NCI-H187 treated with DMSO at 0.1 percent for 48 hours (cell line): Measurements from ENCODE around the gene LSM14B.
"Not testable (repeated sequence)": the region's sequence is repeated elsewhere in the genome, so short reads cannot be mapped to it uniquely, and the experiment has no call there.

Experiments used
- DNase-seq: peaks from one replicate; lab custom pipeline; 2025; lab: John Stamatoyannopoulos, UW

The LSM14B gene

DNA sequence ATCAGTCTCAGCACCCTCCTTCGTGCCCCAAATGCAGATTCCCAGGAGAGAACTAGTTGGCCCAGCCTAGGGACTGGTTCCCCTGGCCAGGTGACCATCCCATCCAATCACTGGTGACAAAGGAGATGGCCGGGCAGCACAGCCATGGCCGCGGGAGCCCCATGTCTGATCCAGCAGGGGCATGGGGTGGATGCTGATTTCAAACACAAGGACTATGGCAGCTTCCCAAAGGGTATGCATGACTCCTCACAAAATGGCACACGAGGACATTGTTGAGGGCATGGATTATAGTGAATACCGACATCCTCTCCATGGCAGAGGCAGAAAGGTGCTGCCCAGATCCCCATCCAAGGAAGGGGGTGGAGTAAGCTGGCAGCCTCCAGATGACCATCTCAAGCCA is 9.9 kb upstream of the LSM14B start:
- DNase-seq: no peak

DNA sequence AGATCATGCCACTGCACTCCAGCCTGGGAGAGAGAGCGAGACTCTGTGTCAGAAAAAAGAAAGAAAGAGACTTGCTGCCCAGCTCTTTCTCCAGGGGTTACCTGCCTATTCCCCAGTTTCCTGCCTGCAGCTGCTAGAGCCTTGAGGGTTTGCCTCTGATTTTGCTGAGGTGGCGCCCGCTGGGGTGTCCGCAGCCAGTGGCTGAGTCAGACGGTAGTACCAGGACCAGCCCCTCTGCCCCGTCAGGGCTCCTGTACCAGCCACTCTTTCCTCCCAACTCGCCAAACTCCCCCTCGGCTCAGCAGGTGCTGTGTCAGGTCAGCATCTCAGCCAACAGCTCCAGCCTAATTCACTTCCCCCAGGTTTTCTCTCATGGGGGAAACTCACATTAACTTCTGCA is 7.4 kb upstream of the LSM14B start:
- no peak for DNase-seq

DNA sequence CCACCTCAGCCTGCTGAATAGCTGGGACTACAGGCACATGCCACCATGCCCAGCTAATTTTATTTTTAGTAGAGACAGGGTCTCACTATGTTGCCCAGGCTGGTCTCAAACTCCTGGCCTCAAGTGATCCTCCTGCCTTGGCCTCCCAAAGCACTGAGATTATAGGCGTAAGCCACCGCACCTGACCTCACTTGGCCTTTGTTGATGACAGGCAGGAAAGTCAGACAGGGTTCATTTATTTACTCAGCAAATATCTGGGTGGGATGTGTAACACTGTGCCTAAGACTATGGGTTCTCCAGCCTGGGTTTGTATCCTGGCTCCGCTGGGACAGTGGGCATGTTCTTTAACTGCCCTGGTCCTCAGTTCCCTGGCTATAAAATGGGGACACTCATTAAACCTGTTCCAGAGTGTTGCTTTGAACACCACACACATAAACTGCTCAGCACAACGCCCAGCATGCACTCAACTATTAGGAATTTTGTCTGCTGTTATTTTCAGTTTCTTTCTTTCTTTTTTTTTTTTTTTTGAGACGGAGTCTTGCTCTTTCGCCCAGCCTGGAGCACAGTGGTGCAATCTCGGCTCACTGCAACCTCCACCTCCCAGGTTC is 6.4 kb upstream of the LSM14B start:
- not testable (repeated sequence) for DNase-seq

DNA sequence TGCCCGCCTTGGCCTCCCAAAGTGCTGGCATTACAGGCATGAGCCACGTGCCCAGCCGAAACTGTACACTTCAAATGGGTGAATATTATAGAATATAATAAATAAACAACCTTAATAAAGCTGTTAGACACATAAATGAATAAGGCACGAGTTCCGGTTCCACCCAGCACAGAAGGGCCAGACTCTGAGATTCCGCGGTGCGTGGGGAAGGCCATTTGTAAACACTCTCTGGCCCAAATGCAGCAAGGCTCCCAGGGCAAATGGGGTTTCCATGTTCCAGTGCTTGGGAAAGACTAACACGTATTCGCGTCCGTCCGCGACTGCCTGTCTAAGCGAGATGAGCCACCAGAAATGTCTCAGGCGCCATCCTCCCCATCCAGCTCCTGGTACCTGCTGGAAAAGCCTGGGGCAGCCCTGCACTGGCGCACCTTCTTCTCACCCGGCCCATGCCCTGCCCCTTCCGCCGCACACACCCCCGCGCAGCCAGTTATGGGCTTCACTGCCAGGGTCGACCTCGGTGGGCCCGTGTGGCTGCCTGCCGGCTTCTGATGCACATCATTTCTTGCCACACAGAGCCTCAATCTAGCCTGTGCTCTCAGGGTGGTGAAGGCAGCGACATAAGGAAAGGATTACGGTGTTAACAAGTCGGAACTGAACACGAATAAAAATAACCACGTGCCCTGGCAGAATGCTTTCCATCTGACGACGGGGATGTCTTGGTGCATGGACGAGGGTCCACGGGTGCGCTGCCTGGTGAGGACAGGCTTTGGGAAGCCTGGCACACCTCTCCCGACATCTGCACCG is 5.5 kb upstream of the LSM14B start:
- DNase-seq: no peak

DNA sequence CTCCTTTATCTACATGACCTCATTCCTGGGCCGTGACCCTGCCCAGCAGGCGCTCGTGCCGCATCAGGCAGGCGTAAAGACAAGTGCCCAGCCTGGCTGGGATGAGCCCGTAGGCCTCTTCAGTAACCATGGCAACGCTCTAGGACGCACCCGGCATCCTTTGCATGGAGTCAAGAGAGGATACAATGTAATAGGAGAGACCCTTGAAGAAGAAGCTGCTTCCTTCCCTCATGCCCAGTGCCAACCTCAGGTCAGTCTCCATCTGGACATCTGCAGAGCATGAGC is 5.0 kb upstream of the LSM14B start:
- DNase-seq: peak; percentile 51

DNA sequence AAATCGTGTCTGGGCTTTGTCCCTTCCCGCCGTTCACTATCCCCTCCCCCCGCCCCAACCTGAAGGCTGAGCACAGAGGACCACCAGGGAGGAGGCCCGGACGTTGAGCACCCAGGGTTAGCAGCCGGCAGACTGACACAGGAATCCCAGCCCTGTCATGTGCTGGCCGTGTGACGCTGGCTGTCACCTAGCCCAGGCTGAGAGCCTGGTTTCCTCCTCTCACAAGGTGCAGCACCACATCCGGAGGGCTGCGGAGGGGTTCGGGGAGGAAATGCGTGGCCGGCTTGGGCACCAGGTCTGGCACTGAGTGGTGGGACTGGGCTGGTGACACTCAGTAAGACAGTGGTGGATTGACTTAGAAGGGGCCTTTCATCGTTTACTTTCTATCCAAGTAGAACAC is 4.6 kb upstream of the LSM14B start:
- DNase-seq: no peak

DNA sequence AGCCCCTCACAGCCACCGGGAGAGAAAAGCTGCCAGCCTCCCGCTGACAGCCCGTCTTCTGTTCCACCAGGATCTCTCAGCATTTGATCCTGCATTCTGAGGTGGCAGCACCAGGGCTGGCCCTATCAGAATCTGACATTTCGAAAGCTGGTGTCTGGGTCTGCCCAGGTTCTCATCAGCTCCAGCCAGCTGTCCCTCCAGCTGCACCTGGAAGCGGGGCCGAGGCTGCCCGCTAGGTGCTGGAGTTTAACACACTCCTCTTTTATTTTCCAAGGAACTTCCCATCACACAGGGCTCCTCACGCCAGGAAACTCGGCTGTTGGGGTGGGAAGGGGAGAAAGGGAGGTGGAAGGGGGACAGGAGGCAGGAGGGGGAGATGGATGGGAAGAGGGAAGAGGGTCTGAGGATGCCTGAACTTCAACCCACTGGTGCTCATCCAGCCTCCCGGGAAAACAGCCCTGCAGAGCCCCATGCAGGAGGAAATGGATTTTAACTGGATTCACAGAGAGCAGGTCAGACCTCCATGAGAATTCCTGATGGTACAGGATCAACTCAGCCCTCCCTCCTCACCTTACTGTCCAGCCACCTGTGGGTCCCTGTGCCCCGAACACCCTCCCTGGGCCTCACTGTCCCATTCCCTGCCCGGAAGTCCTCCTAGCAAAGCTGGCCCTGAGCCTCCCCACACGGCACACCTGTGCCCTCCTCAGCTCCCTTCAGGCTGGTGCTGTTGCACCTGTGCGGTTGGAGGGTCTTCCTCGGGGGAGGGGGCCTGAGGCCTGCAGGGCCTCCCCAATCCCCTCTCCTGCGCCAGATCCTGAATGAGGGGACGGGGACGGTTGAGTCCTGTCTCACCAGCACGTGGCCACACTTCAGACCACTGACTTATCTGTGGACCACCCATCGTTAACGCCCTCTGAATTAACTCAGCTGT is 3.9 kb upstream of the LSM14B start:
- no peak for DNase-seq

DNA sequence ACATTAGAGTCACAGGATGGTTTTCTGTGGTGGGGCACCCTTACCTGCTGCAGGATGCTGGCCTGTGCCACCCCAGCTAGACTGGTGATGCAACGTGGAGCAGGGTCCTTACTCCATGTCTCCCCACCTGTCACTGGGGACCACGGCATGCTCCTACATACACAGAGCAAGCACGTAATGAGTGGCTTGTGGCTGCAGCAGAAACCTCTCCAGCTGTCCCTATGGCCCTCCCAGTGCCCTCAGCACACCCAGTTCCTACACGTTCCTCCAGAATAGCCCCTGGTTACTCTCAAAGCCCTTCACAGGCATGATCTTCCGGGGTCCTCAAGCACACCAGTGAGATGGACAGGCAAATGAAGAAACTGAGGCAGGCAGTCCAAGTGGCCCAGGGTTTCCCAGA is 3.2 kb upstream of the LSM14B start:
- no peak for DNase-seq

DNA sequence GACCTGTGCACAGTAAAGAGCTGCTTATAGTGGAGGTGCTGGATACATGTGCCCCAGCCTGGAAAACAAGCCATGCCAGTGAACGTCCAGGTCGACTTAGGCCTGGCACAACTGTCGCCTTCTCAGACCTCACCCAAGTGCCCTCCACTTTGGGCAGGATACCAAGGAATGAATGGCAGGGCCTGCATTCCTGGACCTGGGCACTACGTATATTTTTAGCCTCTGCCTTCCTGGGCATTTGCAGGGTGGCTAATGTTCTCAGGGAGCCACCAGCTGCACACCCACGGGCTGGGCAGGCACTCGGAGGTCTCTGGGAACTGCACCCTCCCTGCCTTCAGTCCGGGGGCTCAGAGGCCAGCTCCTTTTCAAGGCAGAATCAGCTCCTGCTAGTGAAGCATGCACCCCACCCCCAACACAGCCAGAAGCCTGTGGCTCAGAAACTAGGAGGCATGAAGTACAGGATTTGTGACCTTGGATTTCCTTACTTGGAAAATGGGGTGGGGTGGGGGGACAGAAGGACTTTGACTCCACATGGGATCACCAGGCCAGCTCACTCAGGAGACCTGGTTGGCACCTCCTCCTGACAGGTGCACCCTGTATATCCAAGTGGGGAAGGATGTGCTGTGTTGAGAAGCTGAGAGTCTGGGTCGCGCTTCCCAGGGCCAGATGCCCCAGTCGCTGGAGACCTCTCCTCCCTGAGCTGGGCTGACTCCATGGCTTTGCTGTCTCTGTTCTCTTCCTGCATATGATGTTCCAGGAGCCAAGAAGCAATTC is 2.5 kb upstream of the LSM14B start:
- DNase-seq: no peak

DNA sequence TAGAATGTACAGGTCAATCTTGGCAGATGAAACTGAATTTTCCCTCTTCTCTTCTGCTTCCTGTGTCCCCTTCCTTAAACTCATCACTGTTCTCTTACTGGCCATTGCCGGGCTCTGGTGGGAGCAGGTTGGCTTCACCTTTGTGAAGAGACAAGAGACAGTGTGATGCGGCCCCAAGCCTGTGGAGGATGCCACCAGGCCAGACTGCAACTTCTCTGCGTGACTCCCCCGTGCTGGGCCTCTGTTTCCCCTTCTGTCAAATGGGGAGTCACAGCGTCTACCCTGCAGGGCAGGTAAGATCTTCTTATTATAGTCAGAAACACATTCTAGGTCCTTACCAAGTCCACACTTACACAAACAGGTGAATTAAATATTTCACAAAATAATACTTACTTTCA is 1.9 kb upstream of the LSM14B start:
- DNase-seq: no peak

DNA sequence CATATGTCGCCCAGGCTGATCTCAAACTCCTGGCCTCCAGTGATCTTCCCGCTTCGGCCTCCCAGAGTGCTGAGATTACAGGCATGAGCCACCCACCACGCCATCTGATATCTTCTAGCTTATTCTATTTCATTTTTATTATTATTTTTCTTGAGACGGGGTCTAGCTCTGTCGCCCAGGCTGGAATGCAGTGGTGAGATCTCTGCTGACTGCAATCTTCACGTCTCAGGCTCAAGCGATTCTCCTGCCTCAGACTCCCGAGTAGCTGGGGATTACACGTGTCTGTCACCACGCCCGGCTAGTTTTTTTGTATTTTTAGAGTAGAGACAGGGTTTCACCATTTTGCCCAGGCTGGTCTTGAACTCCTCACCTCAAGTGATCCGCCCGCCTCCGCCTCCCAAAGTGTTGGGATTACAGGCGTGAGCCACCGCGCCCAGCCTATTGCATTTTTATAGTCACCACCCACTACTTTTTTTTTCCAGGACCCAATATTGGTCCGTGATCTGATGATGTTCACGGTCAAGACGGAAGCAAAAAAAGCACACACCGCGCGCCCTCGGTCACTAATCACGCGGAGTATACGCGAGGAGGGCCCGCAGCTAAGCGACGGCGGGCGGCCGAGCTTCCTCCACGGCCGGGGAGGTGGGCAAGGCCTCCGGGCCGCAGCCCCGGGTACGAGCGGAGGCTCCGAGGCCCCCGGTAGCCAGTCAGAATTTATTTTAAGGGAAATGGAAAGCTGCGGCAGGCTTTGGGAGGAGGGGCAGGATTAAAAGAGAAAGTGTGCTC is 1.1 kb upstream of the LSM14B start:
- no peak for DNase-seq

DNA sequence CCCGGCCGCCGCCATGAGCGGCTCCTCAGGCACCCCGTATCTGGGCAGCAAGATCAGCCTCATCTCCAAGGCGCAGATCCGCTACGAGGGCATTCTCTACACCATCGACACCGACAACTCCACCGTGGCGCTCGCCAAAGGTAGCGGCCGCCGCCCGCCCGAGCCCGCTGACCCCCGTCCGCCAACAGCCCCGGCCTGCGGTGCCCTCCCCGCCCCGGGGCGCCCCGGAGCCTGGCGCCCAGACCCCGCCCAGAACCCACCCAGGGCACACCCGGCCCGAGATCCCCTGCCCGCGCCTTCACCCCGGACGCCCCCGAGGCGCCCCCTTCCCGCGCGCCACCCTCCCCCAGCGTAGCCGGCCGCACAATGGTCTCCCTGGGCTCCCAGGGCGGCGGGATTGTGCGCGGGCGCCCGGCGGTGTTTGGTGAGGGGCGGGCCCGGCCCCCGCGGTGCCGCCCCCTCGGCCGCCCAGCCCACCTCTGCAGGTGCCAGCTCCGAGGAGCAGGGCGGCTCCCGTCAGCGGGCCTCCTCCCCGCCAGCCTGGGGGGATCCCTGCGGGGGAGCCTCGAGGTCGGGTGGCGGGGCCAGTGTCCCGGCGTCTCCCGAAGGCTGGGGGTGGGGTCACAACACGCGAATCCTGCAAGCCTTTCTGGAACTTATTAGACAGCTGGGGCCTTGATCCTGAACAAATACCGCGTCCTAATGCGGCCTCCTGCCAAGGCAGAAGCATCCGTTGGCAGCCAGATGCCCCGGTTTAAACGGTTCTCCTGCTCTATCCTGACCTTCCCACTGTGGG is 577 bp downstream of the LSM14B start:
- no peak for DNase-seq

DNA sequence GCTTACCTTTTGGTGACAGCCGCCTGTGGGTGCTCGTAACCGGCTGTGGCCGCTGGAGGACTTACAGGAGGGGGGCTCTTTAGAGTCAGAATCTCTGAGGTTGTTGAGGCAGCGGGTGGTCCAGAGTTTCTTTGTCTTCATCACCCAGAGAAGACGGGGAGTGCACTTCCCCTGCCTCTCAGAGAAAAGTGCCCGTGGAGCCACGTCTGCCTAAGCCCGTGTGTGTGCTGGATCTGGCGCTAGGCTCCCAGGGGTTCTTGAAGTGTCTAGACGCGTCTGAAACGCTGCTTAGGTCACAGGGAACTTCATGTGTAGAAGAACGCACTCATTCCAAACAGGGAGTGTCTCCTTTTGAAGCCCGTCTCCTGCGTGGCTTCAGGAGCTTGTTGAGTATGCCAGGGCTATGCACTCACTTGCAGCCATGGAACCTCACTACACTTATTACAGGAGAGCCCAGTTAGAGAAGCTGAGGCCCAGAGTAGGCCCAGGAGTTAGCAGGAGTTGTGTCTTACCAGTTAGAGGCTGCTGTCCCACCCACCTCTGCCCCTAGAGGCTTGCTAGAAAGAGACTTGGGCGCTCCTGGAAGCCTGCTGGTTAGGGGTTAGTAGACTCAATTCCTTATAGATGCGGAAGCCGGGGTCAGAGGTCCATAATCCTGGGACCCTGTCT is 1.3 kb downstream of the LSM14B start:
- no peak for DNase-seq

DNA sequence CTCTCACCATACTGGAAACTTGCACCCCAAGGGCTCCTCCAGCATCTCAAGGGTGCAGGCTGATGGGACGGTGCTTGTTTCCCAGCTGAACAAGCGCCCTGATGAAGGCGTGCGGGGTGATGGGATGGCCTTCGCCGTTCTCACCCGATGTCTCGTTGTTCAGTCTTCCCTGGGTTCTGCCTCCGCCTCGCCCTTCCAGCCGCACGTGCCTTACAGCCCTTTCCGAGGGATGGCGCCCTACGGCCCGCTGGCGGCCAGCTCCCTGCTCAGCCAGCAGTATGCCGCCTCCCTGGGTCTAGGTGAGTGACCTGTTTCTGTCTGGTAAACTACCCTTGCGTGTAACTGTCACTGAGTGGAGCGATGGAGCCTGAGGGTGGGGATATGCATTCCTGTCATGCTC is 3.9 kb downstream of the LSM14B start:
- DNase-seq: no peak

DNA sequence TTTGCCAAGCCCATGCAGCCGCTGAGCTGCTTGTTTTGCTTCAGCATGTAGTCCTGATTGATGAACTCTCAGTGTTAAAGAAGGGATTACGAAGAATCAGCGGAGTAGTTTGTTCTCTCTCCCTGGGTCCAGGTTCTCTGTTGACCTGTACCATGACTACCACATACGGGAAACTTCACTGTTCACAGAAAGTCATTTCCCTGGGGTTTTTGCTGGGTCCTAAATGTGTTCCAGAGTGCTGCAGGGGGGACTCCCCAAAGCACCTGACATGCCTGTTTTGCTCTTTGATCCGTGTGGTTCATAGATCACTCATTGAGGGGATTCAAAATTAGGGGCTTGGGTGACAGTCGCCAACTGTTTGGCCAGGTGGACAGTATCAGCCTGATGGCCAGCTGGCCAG is 5.5 kb downstream of the LSM14B start:
- DNase-seq: no peak

DNA sequence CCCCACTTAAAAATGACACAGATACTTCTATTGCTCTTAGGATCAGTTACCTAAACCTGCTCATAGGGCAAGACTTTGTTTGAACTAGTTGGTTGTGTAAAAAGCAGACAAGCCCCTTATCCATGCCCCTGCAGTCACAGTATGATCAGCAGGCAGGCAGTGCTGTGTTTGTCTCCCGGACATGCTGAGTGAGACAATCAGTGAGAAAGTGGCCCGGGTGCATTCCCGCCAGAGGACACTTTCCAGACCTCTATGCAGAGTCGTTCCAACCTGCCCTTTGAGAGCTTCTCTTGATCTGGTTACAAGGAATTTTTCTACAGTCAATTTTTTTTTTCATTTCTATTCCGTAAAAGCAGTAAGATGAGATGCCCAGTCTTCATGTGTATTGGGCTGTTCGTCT is 6.2 kb downstream of the LSM14B start:
- no peak for DNase-seq

DNA sequence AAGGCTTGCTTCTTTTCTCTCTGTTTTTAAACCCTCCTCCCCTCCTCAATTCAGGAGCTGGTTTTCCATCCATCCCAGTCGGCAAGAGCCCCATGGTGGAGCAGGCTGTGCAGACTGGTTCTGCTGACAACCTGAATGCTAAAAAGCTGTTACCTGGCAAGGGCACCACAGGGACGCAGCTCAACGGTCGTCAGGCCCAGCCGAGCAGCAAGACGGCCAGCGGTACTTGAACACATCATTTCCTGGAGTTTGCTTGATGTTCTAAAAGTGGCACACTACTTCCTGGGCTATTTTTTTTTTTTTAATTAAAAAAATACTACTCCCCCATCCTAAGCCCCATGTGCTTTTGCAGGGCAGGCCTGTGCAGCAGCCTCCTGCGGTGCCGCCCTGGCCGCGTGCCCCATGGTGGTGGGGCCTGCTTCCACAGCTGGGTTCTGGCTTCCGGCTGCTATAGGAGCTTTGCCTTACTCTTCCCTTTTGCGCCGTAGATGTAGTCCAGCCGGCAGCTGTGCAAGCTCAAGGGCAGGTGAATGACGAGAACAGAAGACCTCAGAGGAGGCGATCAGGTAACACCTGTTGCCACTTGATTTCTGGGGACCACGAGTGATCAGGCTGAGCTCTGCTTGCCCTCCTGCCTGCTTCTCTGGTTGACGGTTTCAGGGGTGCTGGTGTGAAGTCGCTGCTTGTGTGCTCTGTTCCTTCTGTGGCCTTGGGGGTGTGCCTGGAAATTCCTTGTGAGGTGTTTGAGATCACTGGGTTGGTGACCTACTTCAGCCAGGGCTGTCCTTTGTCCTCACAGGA is 7.7 kb downstream of the LSM14B start:
- DNase-seq: no peak

DNA sequence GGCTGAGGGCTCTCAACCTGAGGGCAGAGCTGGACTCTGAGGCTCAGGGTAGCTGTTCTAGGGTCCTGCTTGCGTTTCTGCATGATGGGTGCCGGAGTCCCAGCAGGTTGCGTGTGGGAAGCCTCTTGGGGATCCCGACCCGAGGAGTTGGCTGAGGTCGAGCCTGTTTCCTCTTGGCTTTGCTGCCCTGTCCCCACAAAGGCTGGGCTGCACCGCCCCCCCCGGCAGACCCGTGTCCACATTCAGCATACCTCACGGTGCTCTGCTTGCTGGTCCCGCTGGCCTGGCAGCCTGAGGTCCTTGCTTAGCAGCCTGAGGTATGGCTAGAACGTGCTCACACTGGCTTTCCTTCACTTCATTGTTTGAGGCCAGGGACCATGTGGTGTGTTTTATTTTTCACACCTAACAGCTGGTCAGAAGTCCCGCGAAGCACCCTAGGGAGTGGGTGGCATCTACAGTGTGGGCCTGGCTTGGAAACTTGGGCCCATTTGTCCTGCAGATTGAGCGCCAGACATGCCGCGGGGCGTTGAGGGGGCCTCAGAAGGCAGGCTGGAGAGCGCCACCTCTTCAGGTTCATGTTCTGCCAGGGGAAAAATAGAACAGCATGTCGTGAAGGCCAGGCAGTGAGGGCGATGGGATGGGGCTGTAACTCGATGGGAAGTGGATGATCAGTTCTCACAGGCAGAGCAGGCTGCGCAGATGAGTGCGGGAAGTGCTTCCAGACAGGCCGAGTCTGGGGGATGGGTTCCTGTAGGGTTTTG is 9.5 kb downstream of the LSM14B start:
- DNase-seq: no peak

DNA sequence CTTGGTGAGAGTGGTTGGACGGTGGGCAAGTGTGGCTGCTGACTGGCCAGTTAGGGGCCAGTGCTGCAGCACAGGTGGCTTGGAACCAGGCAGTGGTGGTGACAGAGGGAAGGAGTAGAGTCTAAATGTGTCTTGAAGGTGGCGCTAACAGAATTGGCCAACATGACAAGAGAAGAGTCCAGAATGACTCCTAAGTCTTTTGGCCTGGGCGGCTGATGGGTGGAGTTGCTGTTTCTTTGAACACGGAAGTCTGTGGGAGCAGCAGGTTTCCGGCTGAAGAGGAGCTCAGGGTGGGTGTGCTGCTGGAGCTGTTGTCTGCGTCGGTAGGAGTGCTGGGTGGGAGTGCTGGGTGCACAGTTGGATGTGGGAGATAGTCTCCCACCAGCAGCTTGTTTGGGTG is 10.1 kb downstream of the LSM14B start:
- DNase-seq: no peak
